GM18505 (cell line): ENCODE results near the gene GMEB1.
A peak's percentile ranks its signal among the peaks of the same experiment; 100 is the strongest.
"Not testable (repeated sequence)": the region's sequence is repeated elsewhere in the genome, so short reads cannot be mapped to it uniquely, and the experiment has no call there.

Source experiments
- ATAC-seq: cut with Tn5 transposase; IDR thresholded peaks from one replicate; pipeline ENCODE4 v1.9.1; 2021; ENCODE audit not compliant: unreplicated experiment
- POLR2A ChIP-seq: IDR thresholded peaks from 4 replicates; pipeline ENCODE4 v1.6.1; 2011; ENCODE audit warnings: borderline replicate concordance; ENCODE audit not compliant: insufficient read depth, insufficient read length; ENCODE audit errors: extremely low read depth

Gene GMEB1

DNA sequence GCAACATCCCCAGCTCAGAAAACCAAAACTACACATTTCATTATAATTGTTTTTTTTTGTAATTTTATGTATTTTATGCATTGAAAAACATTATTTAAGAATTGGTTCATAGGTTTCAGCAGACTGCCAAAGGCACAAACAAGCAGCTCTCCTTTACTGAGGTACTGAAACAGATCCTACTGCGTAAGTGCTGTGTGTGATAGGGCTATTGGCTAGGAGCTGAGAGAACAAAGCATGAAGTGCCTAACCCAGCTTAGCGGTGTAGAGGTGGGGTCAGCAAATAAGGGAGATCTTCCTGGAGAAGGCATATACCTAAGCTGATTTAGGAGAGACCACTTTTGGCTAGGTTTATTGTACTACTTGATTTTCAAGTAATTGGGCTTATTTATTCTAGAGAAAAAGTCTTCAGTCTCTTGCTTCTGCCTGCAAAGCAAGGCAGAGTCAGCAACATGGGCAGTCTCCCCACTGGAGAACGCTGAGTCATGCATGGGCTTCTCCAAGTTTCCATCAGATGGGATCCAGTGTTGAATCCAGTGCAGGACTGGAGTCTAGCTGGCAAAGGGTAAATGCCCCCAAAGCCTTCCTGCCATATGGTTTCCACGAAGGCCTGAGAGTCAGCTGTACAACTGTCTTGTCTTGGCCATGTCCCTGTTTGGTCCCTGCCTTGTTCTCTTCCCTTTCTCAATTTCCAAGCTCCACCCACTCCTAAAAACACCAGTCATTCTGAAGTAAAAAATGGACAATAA, 50.2 kb downstream of the GMEB1 start:
- no peak for ATAC-seq
- no peak for TF ChIP-seq POLR2A

DNA sequence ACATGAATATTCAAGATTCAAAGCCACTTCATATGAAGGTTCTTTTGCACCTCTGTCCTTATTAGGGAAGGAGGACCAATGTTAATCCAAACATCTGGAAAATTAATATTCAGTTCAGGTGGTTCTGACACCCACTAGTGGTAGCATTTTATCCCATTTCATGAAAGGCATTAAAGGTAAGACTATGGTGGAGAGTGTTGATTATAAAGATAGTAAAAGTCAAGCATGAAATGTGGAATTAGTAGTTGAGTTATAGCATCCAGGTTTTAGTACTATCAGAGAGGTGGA, 50.7 kb downstream of the GMEB1 start:
- ATAC-seq: no peak
- TF ChIP-seq POLR2A: no peak

GRCh38 chr1:28720376-28720775, 51.8 kb downstream of the GMEB1 start:
- ATAC-seq: no peak
- TF ChIP-seq POLR2A: no peak

GRCh38 chr1:28721927-28722326, 53.3 kb downstream of the GMEB1 start:
- not testable (repeated sequence) for ATAC-seq

DNA sequence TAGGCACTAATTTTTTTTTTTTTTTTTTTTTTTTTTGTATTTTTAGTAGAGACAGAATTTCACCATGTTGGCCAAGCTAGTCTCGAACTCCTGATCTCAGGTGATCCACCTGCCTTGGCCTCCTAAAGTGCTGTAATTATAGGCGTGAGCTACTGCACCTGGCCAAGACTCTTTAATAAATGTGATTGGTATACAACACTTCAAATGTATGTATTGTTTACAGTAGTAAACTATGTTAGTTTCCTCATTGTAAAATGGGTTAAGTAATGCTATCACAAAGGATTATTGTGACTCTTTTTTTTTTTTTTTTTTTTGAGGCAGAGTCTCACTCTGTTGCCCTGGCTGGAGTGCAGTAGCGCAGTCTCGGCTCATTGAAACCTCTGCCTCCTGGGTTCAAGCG, 56.8 kb downstream of the GMEB1 start:
- ATAC-seq: not testable (repeated sequence)

DNA sequence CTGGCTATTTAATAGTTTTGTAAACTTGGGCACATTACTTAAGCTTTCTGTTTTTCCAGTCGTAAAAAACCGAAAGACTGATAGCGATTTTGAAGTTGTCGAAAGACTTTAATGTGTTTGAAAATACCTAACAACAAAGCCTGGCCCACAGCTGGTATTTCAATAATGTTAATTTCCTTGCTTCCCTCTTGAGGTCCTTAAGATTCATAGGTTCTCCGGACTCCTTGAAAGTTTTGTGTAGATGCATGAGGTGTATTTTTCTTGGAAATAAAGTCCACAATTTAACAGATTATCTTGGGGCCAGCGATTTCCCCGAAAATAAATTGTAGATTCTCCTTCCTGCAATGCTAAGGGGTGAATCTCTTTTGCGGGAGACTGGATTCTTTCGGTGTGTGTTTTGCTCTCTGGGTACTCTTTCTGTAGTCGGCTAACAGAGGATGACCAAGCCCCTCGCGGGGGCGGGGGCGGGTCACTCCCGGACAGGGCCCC, 67.4 kb downstream of the GMEB1 start:
- ATAC-seq: no peak
- TF ChIP-seq POLR2A: no peak

GRCh38 chr1:28736450-28737306, 68.1 kb downstream of the GMEB1 start, which contains the start of gene YTHDF2:
Gene YTHDF2, plus strand, starts transcription at chr1:28736940. Its CDS starts 181 bp downstream, at chr1:28737121.
- peak; percentile 81 for TF ChIP-seq POLR2A
- ATAC-seq: peak; percentile 89

DNA sequence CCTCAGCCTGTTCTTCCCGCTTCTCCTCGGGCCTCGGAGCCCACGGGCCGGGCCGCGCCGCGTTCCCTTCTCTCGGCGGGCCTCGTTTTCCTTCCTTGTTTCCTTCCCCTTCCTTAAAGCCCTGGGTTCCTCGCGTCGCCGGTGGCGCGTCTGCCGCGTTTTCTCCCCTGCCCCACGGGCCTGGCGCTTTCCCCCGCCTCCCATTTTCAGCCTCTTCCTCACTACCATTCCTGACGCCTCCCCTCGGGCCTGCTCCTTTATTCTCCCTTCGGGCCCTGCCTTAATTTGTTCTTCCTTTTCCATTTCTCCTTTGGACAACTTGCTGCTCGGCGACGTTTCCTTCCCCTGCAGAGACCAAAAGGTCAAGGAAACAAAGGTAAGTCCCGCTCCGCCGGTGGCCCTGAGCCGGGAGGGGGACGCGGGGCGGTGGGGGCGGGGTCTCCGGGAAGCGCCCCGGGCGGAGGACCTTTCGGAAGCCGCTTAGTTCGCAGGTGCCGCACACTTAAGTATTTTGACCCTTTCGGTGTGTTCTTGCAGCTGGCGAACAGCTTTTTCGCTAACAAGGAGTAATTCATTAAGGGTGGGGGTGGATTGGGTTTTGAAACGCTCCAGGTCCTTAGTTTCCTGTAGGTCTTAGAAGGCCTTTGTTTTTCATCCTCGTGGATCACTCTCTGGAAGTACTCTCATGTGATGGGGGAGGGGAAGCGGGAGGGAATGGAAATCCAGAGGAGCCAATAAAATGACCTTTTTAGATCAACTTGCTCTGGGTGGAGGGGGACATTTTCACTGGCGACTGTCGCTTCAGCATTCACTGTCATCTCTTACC, 68.9 kb downstream of the GMEB1 start:
- ATAC-seq: peak; percentile 9
- no peak for TF ChIP-seq POLR2A

DNA sequence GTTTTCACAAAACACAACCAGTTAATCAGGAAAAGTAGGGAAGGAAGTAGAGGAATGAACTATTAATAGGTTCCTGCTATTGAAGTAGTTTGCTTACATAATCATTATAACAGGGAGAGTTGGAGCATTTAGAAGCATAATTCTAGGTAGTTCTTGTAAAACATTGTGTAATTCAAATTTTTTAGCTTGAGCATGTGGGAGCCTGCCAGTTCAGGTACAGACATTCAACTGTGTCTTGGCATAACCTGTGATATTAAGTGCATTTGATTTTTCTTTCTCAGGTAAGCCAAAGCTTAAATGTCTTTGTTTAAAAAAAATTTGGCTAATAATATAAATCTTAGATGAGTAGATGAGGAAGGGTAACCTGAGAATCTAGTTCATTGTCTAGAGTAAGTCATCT, 71.5 kb downstream of the GMEB1 start:
- ATAC-seq: no peak
- TF ChIP-seq POLR2A: no peak

- ATAC-seq: no peak
- TF ChIP-seq POLR2A: no peak
Measured at GRCh38 chr1:28744184-28744583, 75.6 kb downstream of the GMEB1 start.

DNA sequence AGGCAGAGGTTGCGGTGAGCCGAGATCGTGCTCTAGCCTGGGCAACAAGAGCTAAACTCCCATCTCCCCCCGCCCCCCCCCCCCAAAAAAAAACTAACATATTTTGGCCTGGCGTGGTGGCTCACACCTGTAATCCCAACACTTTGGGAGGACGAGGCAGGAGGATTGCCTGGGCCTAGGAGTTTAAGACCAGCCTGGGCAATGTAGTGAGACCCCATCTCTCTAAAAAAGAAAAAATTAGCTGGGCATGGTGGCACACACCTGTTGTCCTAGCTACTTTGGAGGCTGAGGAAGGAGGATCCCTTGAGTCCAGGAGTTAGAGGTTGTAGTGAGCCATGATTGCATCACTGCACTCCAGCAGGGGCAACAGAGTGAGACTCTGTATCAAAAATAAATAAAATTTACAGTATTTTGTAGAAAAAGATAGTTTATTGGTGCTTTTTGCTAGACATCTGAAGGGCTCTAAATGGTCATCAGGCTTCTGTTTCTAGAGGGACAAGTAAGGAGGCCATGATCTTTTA, 77.1 kb downstream of the GMEB1 start:
- no peak for TF ChIP-seq POLR2A
- no peak for ATAC-seq

- TF ChIP-seq POLR2A: no peak
- ATAC-seq: no peak
Measured at GRCh38 chr1:28750330-28750729, 81.7 kb downstream of the GMEB1 start.

DNA sequence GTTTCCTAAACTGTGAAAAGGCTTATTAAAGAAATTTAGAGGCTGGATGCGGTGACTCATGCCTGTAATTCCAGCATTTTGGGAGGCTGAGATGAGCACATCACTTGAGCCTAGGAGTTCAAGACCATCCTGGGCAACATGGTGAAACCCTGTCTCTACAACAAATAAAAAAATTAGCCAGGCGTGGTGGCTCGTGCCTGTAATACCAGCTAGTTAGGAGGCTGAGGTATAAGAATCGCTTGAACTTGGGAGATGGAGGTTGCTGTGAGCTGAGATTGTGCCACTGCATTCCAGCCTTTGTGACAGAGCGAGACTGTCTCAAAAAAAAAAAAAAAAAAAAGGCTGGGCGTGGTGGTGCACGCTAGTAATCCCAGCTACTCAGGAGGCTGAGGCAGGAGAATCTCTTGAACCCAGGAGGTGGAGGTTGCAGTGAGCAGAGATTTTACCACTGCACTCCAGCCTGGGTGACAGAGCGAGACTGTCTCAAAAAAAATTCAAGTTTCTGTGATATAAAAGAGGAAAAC, 82.2 kb downstream of the GMEB1 start:
- ATAC-seq: not testable (repeated sequence)
